HG03064 (cell line): ENCODE data around the gene UBE2G1.

Source experiments
- ATAC-seq: cut with Tn5 transposase; IDR thresholded peaks from one replicate; pipeline ENCODE4 v1.9.1; 2021; ENCODE audit warnings: low read depth; ENCODE audit not compliant: unreplicated experiment

UBE2G1 gene

DNA sequence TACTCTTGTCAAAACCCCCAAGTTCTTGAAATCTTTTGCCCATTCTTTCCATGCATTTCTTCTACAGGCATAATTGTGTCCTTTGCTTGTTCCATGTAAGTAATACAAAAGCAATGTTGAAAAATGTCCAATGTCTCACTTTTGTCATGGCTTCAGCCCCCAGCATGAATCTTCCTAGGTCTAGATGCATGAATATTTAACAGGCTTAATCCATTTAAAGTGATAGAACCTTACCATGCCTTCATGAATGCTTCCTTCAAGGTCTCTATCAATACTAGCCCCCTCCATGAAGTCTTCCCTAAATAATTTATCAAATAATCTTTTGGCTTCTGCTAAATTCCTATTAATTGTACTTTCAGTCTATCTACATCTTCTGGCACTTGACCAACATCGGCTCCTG, 56.6 kb downstream of the UBE2G1 start:
- ATAC-seq: no peak

DNA sequence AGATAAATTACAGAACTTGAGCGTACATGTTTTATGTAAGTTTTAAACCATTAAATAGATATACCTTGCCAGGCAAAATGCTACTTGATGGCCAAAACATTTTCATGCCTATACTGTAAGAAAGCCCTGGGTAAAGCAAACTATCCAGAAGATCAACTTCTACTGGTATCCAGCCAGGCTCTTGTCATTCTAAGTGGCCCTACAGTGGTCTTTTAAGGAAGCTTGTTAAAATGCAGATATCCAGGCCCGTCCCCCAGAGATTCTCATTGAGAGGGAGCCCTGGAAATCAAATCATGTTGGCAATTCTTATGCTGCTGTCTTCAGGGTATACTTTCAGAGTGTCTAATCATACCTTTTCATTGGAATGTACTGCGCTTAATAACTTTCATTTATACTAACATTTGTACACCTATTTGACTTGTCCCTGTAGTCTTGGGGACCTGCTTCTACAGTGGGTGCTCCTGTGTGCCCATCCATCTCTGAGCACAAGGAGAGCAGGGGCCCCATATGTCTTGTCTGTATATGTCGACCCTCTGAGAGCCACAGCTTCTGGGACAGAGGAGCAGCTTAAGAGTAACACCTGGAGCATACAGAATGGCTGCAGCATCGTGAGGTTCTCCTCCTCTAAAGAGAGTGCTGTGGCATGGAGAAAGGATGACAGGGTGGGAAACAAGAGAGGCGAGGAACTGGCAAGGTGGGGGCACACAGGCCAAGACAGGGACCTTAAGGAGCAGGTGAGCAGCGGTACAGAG, 59.1 kb downstream of the UBE2G1 start:
- no peak for ATAC-seq

DNA sequence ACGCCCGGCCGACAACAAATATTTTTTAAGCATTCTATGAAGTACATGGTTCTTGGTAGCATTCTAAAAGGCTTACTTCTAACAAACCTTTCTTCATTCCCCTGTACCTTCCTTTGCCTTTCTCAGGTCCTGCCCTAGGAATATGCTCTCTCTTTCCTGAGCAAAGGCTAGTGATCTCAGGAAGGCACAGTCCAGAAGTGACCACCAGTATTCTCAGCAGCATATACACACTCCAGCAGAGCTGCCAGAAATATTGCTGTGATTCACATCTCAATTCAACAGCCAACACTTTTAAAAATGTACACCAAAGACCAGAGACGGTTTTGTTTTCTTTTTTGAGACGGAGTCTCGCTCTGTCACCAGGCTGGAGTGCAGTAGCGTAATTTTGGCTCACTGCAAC, 61.3 kb downstream of the UBE2G1 start:
- no peak for ATAC-seq

DNA sequence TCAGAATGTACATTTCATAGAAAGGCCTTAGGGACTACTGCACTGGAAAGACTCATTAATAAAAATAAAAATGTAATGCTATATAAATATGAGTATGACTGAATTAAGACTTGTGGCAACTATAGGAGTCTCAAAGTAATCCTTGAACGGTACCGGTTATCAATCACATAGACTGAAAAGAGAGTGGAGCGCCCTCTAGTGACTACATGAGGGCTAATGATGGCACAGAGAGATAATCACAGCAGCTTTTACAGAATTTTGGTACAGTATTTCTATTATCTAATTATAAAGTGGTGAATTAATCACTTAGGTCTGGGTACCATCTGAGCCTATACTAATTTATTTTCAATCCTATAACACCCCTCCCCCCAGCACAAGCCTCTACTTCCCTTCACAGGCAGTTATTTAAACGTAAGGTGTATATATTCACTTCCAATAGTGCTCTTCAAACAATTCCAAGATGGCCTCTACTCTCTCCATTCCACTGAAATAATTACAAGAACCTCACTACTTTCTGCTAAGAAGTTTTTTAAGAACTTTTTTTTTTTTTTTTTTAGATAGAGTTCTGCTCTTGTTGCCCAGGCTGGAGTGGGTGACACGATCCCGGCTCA, 62.0 kb downstream of the UBE2G1 start:
- ATAC-seq: no peak

DNA sequence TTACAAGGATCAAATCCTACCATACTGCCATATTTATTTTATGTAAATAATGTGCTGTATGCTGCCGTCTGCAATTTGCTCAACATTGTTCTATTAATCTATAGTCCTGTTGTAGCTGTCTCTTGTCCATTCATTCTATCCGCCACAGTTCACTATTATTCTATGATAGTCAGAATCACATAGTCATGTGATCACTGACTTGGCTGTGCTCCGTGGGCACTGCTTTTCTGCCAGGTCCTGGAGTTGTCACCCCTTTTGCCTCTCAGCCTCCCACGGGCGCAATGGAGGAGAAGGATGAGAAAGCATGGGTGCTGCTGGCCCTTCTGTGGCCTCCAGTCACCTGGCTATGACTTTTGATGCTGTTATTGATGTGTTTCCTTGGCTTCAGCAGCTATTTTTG, 65.4 kb downstream of the UBE2G1 start:
- no peak for ATAC-seq

DNA sequence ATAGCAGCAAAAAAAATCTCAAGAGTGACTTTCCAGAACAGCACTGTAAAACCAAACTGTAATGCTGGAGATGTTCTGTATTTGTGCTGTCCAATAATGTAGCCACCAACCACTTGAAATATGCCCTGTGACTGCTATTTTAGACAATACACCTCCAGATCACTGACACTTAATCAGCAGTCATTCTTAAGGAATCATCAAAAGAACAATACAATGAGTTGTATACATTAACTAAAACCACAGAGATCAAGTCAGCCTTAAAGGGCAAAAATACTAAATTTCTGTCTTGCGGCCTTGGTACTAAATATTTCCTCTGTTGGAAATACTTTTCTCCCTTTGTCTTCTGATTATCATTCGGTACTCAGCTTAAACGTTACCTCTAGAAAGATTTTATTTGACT, 69.1 kb downstream of the UBE2G1 start:
- ATAC-seq: no peak

DNA sequence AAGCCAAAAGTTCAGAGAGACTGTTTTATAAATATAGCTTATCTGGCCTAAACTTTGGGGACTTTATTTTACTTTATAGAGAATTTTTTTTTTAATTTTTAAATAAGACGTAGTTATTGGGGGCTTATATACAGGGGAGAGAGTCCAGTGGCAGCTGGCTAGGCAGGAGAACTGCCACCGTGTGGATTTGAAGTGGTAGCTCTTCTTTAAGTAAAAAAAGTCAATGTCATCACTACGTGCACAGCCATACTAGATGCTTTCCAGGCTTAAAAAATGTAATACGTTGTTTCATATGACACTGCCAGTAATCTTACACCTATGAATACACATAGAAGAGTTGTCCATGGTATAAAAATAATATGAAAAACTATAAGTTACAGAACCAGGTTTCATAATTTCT, 70.8 kb downstream of the UBE2G1 start:
- ATAC-seq: no peak

DNA sequence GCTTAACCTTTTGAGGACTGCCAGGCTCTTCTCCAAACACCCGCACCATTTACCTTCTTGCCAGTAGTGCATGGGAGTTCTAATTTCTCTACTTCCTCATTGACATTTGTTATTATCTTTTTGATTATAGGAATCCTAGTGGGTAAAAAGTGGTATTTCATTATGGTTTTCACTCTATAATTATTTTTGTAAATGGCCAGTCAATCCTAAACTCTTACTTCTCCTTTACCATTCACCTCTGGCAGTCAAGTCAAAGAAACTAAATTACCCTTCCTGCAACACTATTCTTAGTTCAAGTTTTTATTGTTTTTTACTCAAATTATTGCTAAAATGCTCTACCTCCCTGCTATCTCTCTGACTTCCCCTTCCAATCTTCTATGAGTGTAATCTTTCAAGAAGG, 72.9 kb downstream of the UBE2G1 start:
- ATAC-seq: no peak

DNA sequence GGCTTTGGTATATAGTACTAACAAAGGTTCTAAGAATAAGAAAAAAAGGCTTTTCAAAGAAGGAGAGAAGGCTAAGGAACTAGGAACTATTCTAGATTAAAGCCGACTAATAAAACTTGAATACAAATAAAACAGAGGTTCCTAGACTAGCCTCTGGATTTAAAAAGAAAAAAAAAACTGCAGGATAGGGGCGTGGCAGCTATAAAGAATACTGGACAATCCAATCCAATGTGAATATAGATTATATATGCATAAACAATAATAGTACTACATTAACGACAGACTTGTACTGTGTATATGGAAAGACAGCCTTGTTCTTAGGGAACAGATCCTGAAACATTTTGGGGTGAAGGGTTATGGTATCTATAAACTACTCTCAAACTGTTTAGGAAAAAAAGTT, 78.8 kb downstream of the UBE2G1 start:
- ATAC-seq: no peak

DNA sequence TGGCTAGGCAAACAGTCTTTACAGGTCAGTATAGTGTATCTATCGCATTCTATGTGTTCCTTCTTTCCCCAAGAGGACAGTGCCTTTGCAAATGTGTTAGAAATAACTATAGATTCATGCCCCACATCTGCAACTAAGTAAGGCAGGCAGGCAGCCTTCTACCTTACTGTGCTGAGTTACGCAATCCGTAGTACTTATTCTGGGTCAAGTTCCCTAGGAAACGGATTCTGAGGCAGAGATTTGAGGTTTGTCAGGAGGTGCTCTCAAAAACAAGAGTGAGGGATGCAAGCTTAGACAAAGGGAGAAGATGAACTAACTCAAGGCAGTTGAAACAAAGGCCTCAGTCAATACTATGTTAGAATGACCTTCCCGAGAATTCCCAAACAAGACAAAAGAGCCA, 90.0 kb downstream of the UBE2G1 start:
- no peak for ATAC-seq

DNA sequence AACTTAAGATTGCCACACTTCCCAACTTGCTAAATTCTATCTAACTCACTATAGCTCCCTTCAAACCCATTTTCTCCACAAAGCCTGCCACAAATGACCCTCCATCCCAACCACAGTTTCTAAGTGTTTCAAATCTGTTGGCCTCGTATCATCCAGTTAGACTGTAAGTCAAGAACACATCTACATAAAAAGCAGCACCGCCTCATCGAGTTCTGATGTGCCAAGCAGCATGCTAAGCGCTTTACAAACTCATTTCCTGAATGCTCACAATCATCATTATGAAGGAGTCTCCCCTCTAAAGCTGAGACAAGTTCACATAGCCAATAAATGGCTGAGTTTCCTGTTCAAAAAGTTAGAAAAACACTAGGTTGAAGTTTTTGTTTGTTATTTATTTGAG, 93.5 kb downstream of the UBE2G1 start:
- no peak for ATAC-seq

DNA sequence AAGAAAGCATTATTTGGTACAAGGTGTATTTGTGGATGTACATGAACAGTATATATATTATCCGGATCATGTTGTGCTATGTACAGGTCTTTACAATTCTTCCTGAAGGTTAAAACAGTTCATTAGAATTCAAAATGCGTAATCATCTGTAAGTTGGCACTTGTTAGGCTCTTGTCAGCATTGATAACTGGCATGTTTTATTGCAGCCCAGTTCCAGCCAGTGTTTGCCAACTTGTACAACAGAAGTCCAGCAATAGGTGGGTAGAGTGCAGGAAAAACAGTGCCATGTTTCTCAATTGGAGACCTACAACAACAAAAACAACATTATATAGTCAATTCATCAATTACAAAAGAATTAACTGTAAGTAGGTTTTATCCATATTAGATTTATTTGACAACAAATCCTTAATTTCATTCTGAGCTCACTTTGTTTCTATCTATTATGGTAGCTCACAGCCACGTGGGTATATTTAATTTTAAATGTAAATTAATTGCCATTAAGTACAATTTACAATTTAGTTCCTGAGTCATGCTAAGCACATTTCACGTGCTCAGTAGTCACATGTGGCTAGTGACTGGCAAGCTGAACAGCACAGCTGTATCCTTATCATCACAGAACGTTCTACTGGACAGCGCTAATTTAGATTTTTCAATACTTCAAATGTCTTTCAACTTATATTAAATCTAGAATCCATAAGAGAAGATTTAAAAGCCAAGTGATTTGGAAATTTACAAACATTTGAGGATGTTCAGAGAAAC, 94.1 kb downstream of the UBE2G1 start:
- ATAC-seq: no peak

DNA sequence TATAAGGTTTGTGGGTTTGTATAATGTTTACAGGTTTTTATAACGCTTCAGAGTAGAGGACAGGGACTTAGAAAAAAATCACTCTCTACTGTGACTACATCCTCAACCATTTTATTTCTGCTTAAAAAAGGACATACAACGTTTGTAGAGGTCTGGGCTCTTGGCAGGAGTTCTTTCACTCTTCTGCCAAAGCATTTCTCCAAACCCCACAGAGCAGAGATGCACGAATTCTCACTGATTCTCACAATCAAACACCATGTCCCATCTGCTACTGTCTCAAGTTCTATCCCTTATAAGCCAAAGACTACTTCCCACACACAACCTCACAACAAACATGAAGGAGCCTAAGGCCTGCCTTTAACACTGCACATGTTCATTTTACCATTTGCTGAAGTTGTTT, 95.7 kb downstream of the UBE2G1 start:
- no peak for ATAC-seq

DNA sequence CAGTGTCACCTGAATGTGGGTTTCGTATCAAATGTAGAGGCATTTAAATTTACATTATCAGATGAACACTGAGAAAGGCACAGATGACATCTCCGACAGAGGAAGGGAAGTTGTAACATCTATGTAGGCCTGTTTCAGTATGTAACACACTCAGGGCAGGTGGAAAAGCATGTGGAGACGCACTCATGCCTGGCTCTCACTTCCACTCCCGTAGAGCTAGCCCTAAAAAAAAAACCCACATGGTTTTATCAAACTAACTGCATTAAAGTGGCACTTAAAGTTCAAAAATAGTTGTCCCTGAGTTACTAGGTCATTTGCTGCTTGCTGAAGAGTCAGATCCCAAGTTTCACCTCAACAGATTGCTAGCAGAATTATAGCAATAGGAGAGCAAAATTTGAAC, 96.6 kb downstream of the UBE2G1 start:
- no peak for ATAC-seq

DNA sequence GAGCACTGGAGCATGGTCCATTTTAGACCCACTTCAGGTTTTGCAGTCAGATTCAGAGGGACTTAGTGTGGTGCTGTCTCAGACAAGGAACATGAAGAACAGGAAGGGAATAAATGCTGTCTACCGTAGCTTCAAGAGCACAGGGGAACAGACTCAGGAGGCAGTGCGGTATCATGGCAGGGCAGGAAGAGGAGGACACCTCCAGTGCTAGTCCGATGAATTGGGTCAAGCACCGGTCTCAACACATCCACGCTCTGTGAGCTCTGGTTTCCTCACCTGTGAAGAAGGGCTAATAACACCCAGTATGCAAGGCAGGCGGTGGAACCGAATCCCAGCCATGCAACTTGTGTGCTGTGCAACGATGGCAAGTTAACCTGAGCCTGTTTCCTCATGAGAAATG, 99.1 kb downstream of the UBE2G1 start:
- no peak for ATAC-seq

DNA sequence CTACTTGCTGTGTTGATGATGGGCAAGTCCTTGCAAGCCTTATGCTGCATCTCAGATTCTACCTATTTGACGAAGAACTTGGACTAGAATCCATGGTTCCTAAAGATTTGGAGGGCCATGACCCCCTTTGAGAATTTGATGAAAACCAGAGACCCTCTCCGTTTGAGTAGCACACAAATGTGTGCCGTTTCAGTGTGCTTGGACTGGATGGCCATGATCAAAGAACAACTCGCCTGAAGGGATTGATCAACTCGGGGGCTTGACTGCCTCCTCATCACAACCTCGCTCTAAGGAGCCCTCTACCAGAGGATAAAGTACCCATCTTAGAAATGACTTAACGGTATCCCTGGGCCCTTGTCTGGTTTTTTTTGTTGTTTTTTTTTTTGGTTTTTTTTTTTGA, 99.9 kb downstream of the UBE2G1 start:
- no peak for ATAC-seq

DNA sequence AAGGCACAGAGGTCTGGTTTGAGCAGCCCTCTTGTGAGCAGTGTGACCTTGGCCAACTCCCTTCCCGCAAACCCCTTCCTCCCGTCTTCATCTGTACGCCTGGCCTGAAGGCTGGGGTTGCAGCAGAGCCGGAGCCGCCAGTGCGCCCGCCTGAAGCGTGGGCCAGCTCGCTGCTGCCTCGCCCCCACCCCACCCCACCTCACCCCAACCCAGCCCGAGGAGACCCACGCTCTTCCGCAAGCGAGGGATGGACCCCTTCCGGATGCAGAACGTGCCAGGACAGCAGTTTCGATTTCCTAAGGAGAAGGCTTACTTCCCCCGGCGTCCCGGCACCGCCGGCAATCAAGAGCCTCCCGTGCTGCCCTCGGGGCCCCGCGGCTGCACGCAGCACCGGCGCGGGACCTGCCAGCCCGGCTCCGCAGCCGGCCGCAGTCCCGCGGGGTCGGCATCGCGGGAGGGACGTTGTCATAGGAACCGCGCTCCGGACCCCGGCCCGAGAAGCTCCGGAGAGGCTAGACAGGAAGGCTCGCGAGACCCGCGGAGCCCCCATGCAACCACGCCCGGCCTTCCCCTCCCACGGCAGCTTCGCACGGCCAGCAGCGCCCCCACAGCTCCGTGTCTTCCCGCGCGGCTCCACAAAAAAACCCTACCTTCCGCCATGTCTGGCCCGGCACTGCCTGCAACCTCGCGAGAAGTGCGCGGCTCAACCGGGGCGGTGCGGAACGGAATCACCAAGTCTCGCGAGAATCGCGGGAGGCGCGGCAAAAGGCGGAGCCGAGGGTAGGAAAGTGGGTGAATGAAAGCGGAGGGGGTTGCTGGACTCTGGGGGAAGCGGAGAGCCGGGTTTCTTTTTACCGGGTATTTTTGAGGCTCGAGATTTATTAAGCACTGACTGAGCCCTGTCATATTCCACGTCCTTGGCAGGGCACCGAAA, 102.9 kb downstream of the UBE2G1 start, which contains the start of gene ANKFY1:
Gene ANKFY1 (minus strand): TSS at position 698 of the 934 bp plus-strand sequence. CDS start 38 bp downstream, at position 660.
- peak; percentile 74 for ATAC-seq

DNA sequence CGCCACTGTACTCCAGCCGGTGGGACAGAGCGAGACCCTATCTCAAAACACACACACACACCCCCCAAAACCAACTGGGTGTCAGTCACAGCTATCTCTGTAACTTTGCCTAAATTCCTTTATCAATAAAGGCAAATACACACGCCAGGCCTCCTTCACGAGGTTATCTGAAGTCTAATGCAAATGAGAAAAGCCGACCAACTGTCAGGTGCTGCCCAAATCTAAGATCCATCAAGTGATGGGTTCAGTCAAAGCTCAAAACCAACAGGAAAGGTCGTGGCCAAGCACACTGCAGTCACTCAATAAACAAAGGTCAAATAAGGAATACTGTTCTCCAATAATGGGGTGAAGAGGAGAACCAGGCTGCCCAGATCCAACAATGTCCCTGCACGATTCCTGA, 103.8 kb downstream of the UBE2G1 start:
- ATAC-seq: no peak

DNA sequence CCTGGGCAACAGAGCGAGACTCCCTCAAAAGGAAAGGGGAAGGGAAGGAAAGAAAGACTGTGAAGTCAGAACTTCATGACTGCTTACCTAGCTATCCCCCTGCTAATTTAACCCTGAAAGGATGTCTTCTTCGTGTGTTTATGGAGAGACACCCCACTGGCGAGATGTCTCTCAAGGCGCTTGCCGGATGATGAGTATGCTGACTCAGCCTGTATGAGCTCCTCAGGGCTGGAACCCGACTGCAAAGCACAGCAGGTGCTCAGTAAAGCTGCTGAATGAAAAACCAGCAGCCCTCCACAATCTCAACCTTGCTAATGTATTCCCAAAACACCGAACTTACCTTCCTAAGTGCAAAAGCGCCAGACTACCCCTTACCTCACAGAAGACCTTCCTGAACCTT, 105.0 kb downstream of the UBE2G1 start:
- no peak for ATAC-seq

DNA sequence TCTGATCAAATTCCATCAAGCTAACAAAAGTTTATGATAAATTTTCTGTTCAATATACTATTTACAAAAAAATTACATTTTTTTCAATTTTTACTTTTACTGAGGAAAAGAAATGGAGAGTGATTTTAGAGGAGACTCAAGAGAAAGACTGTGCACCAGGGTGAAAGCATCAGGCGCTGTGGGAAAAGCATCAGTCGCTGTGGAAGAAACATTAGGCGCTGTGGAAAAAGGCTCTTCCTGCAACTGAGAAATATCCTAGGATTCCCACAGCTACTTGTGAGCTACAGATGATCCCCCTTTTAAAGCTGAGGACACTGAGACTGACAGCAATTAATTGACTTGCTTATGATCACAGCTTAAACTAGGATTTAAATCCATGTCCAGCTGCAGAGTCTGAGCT, 107.6 kb downstream of the UBE2G1 start:
- no peak for ATAC-seq

DNA sequence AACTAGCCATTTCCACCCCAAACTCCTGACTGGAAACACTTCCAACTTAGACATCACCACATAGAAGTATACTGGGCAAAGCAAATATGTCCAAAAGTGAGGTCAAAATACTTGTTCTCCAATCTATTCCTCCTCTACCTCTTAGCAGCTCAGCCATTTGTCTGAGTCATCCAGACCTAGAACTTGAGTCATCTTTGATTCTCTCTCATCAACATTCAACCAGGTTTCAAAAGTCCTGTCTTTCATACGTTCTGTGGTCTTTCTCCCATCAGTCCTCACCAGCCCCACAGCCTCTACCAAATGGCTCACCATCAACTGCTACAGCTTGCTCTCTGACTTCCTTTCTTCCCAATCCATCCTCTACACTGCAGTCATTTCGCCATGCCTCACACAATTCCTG, 109.5 kb downstream of the UBE2G1 start:
- no peak for ATAC-seq
